Testis (tissue), 2 donors: ENCODE measurements around the gene NPTN.

ENCODE experiments used
- CTCF ChIP-seq, 3 experiments: fragments of 450-650 bp in 2 of 3; fragments of 200-600 bp in 1 of 3; sonication (generic) in 1 of 3; IDR thresholded peaks; one replicate each; pipeline ENCODE4 v1.5.1; 2016 to 2019; ENCODE audit warnings: antibody characterized with exemption in 3 of 3, mild to moderate bottlenecking in 2 of 3, moderate library complexity in 1 of 3
- POLR2A ChIP-seq: fragments of 450-650 bp; IDR thresholded peaks from one replicate; pipeline ENCODE4 v1.6.1; 2017; ENCODE audit warnings: antibody characterized with exemption, mild to moderate bottlenecking, moderate library complexity

DNA sequence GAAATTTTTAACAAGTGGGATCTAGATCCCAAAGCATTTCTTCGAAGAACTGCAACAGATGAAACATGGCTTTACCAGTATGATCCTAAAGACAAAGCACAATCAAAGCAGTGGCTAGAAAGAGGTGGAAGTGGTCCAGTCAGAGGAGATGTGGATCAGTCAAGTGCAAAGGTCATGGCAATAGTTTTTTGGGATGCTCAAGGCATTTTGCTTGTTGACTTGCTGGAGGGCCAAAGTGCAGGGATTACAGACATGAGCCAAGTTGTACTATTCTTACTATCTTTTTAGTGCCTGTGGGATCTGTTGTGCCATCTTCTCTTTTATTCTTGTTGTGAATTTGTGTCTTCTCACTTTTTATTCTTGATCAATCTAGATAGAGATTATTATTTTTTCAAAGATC is 108.3 kb downstream of the NPTN start:
- TF ChIP-seq CTCF (IDR thresholded peaks at IDR 0.05) (no peak), POLR2A (no peak)
